IMR-90 (cell line): Measurements from ENCODE around the gene SLC26A1.

ENCODE experiments used
- CEBPB ChIP-seq: IDR thresholded peaks from 2 replicates; pipeline ENCODE4 v1.6.1; 2012; ENCODE audit warnings: low read depth, low read length, improper control_type of control experiment
- CTCF ChIP-seq: conservative IDR thresholded peaks from 2 replicates; pipeline ENCODE4 v1.5.1; 2012; ENCODE audit warnings: mild to moderate bottlenecking, low read depth, low read length, improper control_type of control experiment
- ELK1 ChIP-seq: fragments of 150-350 bp; IDR thresholded peaks from 2 replicates; pipeline ENCODE4 v1.6.1; 2016; ENCODE audit warnings: low read depth, mild to moderate bottlenecking, low read length, moderate library complexity, borderline replicate concordance
- FOS ChIP-seq: fragments of 150-350 bp; IDR thresholded peaks from 2 replicates; pipeline ENCODE4 v1.6.1; 2016; ENCODE audit warnings: low read depth, low read length
- POLR2A ChIP-seq: IDR thresholded peaks from 2 replicates; pipeline ENCODE4 v1.6.1; 2012; ENCODE audit warnings: mild to moderate bottlenecking, low read depth, low read length

- TF ChIP-seq POLR2A (no peak), CTCF (no peak), FOS (no peak), CEBPB (no peak), ELK1 (no peak)
Measured at GRCh38 chr4:982291-982690, 10.9 kb downstream of the SLC26A1 start.
